ENCODE data around the gene MSLN.
A peak's percentile ranks its signal among the peaks of the same experiment; 100 is the strongest.

Gene MSLN

GRCh38 chr16:778447-778846 lies 17.9 kb downstream of the MSLN start:
- no peak for DNase-seq

- no peak for DNase-seq
Observed at GRCh38 chr16:778909-779527, 18.5 kb downstream of the MSLN start.

- DNase-seq = no peak
Observed at GRCh38 chr16:779561-779960, 19.0 kb downstream of the MSLN start.

GRCh38 chr16:780296-780695 lies 19.8 kb downstream of the MSLN start:
- no peak for DNase-seq

GRCh38 chr16:781346-782010 lies 20.9 kb downstream of the MSLN start:
- no peak for DNase-seq

- DNase-seq = no peak
Observed at GRCh38 chr16:782258-782657, 21.7 kb downstream of the MSLN start.

- no peak for DNase-seq
Observed at GRCh38 chr16:782766-783403, 22.4 kb downstream of the MSLN start.

- DNase-seq = no peak
Observed at GRCh38 chr16:783404-784161, 23.0 kb downstream of the MSLN start.

GRCh38 chr16:784431-784830 lies 23.9 kb downstream of the MSLN start:
- no peak for DNase-seq

GRCh38 chr16:785563-786535 lies 25.3 kb downstream of the MSLN start:
- peak; percentile 70 to 73 for DNase-seq

GRCh38 chr16:787321-787966 lies 26.9 kb downstream of the MSLN start:
- DNase-seq = no peak

- DNase-seq = no peak
Observed at GRCh38 chr16:787978-788398, 27.5 kb downstream of the MSLN start, which contains the start of gene RPUSD1. Gene RPUSD1, minus strand, starts transcription at chr16:788381. Its CDS starts 644 bp downstream, at chr16:787737.

GRCh38 chr16:788399-789126 lies 28.0 kb downstream of the MSLN start, which contains the start of gene CHTF18:
Gene CHTF18, plus strand, starts transcription at chr16:788620. Its CDS starts 65 bp downstream, at chr16:788685.
- DNase-seq = peak; percentile 92

GRCh38 chr16:789191-789850 lies 28.8 kb downstream of the MSLN start:
- DNase-seq = no peak

- no peak for DNase-seq
Observed at GRCh38 chr16:790086-790485, 29.6 kb downstream of the MSLN start.

GRCh38 chr16:791131-791530 lies 30.6 kb downstream of the MSLN start:
- no peak for DNase-seq

GRCh38 chr16:792221-792995 lies 31.9 kb downstream of the MSLN start:
- no peak for DNase-seq

GRCh38 chr16:793414-793813 lies 32.9 kb downstream of the MSLN start:
- DNase-seq = no peak

GRCh38 chr16:794091-794822 lies 33.7 kb downstream of the MSLN start:
- DNase-seq = no peak

Data from activated CD4-positive, alpha-beta T cell treated with anti-CD3 and anti-CD28 coated beads, Interleukin-2, amount 50 U/mL, for 4 hours (primary cell).